GM15510 (cell line): ENCODE results near the gene SLC39A12.

ENCODE experiments used
- POLR2A ChIP-seq: IDR thresholded peaks from 3 replicates; pipeline ENCODE4 v1.6.1; 2011; ENCODE audit warnings: borderline replicate concordance; ENCODE audit not compliant: insufficient read length; ENCODE audit errors: extremely low read depth

Gene SLC39A12

GRCh38 chr10:17951868-17952371 lies at the start of gene SLC39A12:
SLC39A12 (plus strand) TSS chr10:17951918; CDS start chr10:17953277, 1,359 bp downstream.
- TF ChIP-seq POLR2A: no peak

- TF ChIP-seq POLR2A: no peak
Measured at GRCh38 chr10:17904564-17904963, 47.2 kb upstream of the SLC39A12 start.

- TF ChIP-seq POLR2A: no peak
Measured at GRCh38 chr10:17905491-17905890, 46.2 kb upstream of the SLC39A12 start.

- TF ChIP-seq POLR2A: no peak
Measured at GRCh38 chr10:17906002-17906401, 45.7 kb upstream of the SLC39A12 start.

GRCh38 chr10:17907641-17908040 lies 44.1 kb upstream of the SLC39A12 start:
- TF ChIP-seq POLR2A: no peak

GRCh38 chr10:17910125-17910789 lies 41.5 kb upstream of the SLC39A12 start:
- no peak for TF ChIP-seq POLR2A

- TF ChIP-seq POLR2A: no peak
Measured at GRCh38 chr10:17912754-17913153, 39.0 kb upstream of the SLC39A12 start.

- TF ChIP-seq POLR2A: no peak
Measured at GRCh38 chr10:17913604-17914003, 38.1 kb upstream of the SLC39A12 start.

GRCh38 chr10:17914169-17915045 lies 37.3 kb upstream of the SLC39A12 start:
- no peak for TF ChIP-seq POLR2A

GRCh38 chr10:17915181-17915580 lies 36.5 kb upstream of the SLC39A12 start:
- TF ChIP-seq POLR2A: no peak

- no peak for TF ChIP-seq POLR2A
Measured at GRCh38 chr10:17918187-17918903, 33.4 kb upstream of the SLC39A12 start.

GRCh38 chr10:17921378-17921777 lies 30.3 kb upstream of the SLC39A12 start:
- no peak for TF ChIP-seq POLR2A

GRCh38 chr10:17923728-17924127 lies 28.0 kb upstream of the SLC39A12 start:
- no peak for TF ChIP-seq POLR2A

GRCh38 chr10:17943033-17943745 lies 8.5 kb upstream of the SLC39A12 start:
- TF ChIP-seq POLR2A: no peak

GRCh38 chr10:17950726-17951125 lies 992 bp upstream of the SLC39A12 start:
- no peak for TF ChIP-seq POLR2A

- no peak for TF ChIP-seq POLR2A
Measured at GRCh38 chr10:17954861-17955260, 3.1 kb downstream of the SLC39A12 start.
